ENCODE measurements around the gene RBM10. TPM values are rescaled to one million over a fixed set of nuclear protein-coding genes. Genes with fewer than 3 reads are reported as not detected.

Gene RBM10
- total and polyA plus RNA-seq, 9 of the 15 experiments (the other 6 are each of a cell fraction or from before 2014, with no cell fraction given): 1.1 to 61.7 (median 31.5) TPM

DNA sequence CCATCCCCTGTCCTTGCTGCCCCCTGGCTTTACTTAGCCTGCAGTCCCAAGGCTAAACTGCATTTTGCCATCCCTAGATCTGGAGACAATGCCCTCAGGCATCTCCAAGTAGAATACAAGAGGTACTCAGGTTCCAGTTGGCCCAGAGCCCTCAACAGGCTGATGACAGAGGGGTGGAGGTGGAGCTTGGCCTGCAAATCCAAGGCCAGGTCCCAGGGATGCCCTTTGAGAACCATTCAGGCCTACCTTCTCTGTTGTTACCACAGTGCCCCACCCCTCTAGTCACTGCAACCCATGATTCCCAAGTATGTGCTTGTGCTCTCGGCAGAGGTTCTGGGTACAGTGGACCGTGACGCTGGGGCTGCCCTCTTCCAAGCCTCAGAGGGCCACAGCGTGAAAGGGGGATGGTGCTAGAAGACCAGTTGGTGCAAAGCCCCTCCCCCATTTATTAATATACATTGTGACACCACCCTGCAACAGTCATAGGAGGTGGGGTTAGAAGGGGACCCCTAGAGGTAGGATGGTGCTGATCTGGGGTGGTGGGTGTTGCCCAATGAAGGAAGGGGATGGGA, 42.2 kb downstream of the RBM10 start (continued):
- TF ChIP-seq CLOCK (CRISPR knock-in tag; IDR thresholded peaks at IDR 0.05; ENCODE audit: borderline replicate concordance) (no peak), FOS (IDR thresholded peaks at IDR 0.05; ENCODE audit: extremely low read depth, insufficient read length) (no peak), BRCA1 (IDR thresholded peaks at IDR 0.05) (no peak), BRCA1 (CRISPR knock-in tag; IDR thresholded peaks at IDR 0.05) (no peak), ZNF780A (CRISPR knock-in tag; IDR thresholded peaks at IDR 0.05) (no peak), SREBF1 (IDR thresholded peaks at IDR 0.05; ENCODE audit: borderline replicate concordance, low read depth, low read length) (no peak), HDAC3 (IDR thresholded peaks at IDR 0.05; ENCODE audit: borderline replicate concordance, partially characterized antibody) (no peak)
- TF ChIP-seq, protein P1, sequence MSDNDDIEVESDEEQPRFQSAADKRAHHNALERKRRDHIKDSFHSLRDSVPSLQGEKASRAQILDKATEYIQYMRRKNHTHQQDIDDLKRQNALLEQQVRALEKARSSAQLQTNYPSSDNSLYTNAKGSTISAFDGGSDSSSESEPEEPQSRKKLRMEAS (CRISPR knock-in tag; IDR thresholded peaks at IDR 0.05): no peak
